RWPE1 (cell line): Measurements from ENCODE around the gene ANKRD40.

ENCODE experiments used
- CTCF ChIA-PET: fragments of 350-600 bp; sonication (Branson Sonifier 250); formaldehyde crosslinking; extraction: SDS; loops from one replicate; lab custom pipeline; 2021; lab: Yijun Ruan, JAX
- POLR2A ChIA-PET: fragments of 400-600 bp; formaldehyde crosslinking; extraction: SDS; loops from one replicate; lab custom pipeline; 2020; ENCODE audit warnings: antibody characterized with exemption; ENCODE audit not compliant: low non-redundant PET; lab: Yijun Ruan, JAX
- DNase-seq: peaks from one replicate; pipeline ENCODE4 v3.0.0; 2012; ENCODE audit warnings: low spot score
- H3K27ac ChIP-seq: fragments of 450-650 bp; 2 replicates; pipeline ENCODE4 v1.5.1; 2017
- TF ChIP-seq, protein P1 (sequence below): fragments of 450-650 bp; conservative IDR thresholded peaks from 2 replicates; pipeline ENCODE4 v1.5.1; 2017; ENCODE audit warnings: low read depth, mild to moderate bottlenecking

The ANKRD40 gene

DNA sequence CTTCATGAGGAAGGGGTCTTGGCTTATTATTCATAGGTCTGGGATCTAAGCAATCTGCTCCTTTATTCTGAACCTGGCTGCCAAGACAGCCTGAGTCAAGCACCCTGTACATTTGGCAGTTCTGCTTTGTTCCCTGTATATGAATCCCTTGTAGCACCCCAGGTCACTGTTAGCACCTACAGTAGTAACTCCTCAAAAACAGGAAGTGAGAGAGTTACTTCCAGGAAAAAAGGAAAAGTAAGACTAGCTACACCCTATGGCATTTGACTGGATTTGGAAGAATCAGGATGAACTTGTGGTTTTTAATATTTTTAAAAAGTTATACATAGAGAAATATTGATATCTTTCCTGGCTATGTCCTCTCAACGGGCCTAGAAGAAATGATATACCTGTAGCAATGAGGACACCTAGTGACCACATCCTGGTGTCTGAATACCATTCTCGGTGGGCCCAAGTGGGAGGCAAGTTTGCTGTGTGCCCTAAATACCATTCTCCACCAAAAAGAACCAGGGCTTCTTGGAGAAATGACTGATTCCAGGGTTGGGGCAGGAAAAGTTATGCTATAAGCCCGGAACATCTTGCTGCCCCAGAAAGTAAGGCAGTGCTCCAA lies 9.9 kb downstream of the ANKRD40 start:
- POLR2A ChIA-PET, result no interaction called here
- CTCF ChIA-PET, result interaction anchor here (1.2 kb wide), 1 partner anchor 70 kb away, joined by 3 read pairs; no protein-coding TSS in a partner anchor

DNA sequence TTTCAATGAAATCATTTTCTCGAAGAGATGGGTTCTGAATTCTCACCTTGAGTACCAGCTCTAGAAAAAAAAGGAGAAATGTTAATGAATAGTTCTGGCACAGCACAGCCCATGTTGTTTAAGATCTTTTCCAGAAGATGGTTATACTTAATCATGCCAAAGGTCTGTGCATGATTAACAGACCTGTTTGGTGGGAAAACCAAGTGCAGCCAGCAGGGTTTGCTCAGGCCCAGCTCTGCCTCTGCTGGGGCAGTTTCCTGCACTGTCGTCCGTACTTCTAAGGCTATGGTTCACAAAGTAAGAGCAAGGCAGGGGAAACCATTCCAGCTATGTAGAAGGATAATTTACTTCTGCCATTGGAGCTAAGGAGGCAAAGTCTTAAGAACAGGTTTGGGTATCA lies 10.7 kb downstream of the ANKRD40 start:
- H3K27ac ChIP-seq, result no peak overlapping the region
- ChIA-PET POLR2A (no interaction called here), CTCF (interaction anchor here (1.0 to 1.3 kb wide), 3 partner anchors 62 to 69 kb away, joined by 3 to 4 read pairs (median 4); partner anchors contain the start of gene ABCC3)
- TF ChIP-seq, protein P1, sequence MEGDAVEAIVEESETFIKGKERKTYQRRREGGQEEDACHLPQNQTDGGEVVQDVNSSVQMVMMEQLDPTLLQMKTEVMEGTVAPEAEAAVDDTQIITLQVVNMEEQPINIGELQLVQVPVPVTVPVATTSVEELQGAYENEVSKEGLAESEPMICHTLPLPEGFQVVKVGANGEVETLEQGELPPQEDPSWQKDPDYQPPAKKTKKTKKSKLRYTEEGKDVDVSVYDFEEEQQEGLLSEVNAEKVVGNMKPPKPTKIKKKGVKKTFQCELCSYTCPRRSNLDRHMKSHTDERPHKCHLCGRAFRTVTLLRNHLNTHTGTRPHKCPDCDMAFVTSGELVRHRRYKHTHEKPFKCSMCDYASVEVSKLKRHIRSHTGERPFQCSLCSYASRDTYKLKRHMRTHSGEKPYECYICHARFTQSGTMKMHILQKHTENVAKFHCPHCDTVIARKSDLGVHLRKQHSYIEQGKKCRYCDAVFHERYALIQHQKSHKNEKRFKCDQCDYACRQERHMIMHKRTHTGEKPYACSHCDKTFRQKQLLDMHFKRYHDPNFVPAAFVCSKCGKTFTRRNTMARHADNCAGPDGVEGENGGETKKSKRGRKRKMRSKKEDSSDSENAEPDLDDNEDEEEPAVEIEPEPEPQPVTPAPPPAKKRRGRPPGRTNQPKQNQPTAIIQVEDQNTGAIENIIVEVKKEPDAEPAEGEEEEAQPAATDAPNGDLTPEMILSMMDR, result no peak
- no peak for DNase-seq

More for the DNA sequence above, 9.9 kb downstream of the ANKRD40 start:
- TF ChIP-seq, protein P1, result no peak; the same call in 1 of the 2 replicates
- DNase-seq, result no peak
- no peak overlapping the region for H3K27ac ChIP-seq

DNA sequence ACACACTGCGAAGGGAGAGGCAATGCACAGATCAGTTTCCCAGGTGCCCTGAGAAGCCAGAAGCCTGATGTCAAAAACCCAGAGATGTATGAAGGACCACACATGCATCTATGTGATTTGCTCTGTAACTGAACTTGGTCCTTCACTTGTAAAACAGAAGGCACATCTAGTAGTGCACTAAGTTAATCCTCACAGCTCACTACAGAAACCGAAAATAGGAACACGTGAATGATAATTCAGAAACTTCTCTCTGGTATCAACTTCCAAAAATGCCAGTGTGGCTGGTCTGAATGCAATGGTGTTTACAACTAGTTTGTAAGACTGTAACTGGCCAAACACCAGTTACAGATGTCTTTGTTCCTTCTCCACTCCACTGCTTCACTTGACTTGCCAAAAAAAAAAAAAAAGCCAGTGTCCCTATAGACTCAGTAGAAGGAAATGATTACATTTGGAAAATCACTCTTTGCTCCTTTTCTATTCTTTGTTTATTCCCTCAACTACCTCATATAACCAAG lies 11.3 kb downstream of the ANKRD40 start:
- CTCF ChIA-PET, result interaction anchor here (0.6 to 1.3 kb wide), 6 partner anchors 10 to 150 kb away, joined by 3 to 5 read pairs (median 4); partner anchors contain the start of gene ABCC3
- DNase-seq, result no peak
- POLR2A ChIA-PET, result no interaction called here
- TF ChIP-seq, protein P1, result no peak
- no peak overlapping the region for H3K27ac ChIP-seq

DNA sequence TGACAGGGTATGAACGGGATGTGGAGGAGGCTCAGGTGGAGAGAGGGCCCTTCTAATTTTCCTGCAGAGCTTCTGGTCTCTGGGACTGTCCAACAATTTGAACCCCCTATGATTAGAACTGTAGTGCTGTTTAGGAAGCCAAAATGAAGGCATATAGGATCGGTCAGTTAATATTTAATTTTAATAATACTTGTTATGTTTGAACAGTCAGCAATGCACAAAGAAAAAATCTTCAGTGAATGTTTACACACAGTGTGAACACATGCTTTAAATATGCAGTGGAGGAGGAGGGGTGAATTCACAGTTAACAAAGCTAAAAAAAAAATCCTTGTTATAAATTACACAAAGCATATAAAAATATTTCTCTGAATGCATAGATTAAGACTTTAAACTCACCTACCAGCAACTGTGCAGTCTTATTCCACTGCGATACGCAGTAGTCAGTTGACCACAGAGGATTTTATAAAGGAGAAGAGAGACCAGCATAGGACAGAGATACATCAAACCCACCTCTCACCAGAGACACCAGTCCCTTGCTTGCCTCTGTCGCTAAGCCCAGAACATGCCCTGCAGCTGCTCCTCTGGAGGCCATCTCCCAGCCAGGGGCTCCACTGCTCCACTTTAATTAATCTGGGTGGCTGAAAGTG lies 14.6 kb downstream of the ANKRD40 start:
- TF ChIP-seq, protein P1, result no peak
- ChIA-PET CTCF (interaction anchor here (0.6 to 2.9 kb wide), 4 partner anchors 62 to 209 kb away, joined by 3 to 21 read pairs (median 3); no protein-coding TSS in a partner anchor), POLR2A (interaction anchor here (0.6 kb wide), 1 partner anchor 12 kb away, joined by 3 read pairs; no protein-coding TSS in a partner anchor)

DNA sequence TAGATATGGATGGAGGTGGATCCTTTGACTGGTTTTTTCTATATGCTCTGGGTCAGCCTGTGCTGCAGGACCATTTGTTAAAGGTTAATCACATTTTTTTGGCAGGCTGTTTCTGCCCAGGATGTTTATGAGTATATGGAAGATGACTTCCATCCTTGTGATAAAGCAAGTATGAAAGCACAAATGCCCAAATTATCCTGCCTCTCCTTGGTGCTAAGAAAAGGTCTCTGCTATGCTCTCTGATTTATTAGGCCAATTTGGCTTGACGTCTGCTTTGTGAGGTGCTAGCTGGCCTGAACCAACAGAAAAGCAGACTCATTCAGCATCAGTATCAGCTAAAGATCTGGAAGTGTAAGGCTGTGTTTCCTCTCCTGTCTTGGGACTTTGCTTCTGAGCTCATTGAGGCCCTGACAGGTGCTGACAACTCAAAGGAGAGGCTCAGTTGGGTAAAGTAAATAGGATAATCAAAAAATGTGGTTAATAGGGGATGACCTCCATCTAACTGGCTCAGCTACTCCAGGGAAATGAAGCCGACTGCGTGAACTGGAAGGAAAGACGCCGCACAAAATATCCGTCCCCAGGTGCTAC lies 15.2 kb downstream of the ANKRD40 start:
- CTCF ChIA-PET, result interaction anchor here (0.5 to 2.9 kb wide), 5 partner anchors 62 to 208 kb away, joined by 3 to 21 read pairs (median 3); no protein-coding TSS in a partner anchor

More for the DNA sequence above, 14.6 kb downstream of the ANKRD40 start:
- peak overlapping the region; percentile 54 for H3K27ac ChIP-seq
- no peak for DNase-seq

More for the DNA sequence above, 15.2 kb downstream of the ANKRD40 start:
- DNase-seq, result no peak
- H3K27ac ChIP-seq, result peak overlapping the region; percentile 23; the same call in 1 of the 2 replicates
- TF ChIP-seq, protein P1, result no peak
- POLR2A ChIA-PET, result interaction anchor here (0.6 kb wide), 1 partner anchor 12 kb away, joined by 3 read pairs; no protein-coding TSS in a partner anchor
